Peyer's patch (tissue), 4 donors: ENCODE results near the gene UQCR10.

ENCODE experiments used
- CTCF ChIP-seq, 6 experiments: fragments of 450-650 bp in 4 of 6; fragments of 200-600 bp in 2 of 6; sonication (generic) in 1 of 6; IDR thresholded peaks; one replicate each; pipeline ENCODE4 v1.5.1; 2017 to 2019; ENCODE audit warnings: antibody characterized with exemption in 6 of 6, mild to moderate bottlenecking in 3 of 6, moderate library complexity in 1 of 6
- POLR2A ChIP-seq, 2 donors: fragments of 450-650 bp; IDR thresholded peaks; one replicate each; pipeline ENCODE4 v1.5.1; 2017; ENCODE audit warnings: antibody characterized with exemption in 2 of 2, mild to moderate bottlenecking in 2 of 2, moderate library complexity in 2 of 2

GRCh38 chr22:29816128-29816527 is 49.0 kb downstream of the UQCR10 start:
- no peak for TF ChIP-seq CTCF (IDR thresholded peaks at IDR 0.05)
- TF ChIP-seq POLR2A (IDR thresholded peaks at IDR 0.05) = no peak
